Measurements from ENCODE around the gene NAT16. TPM values are rescaled to one million over a fixed set of nuclear protein-coding genes. Genes with fewer than 3 reads are reported as not detected.

NAT16 gene
- total and polyA plus RNA-seq, 2 of the 13 experiments (the other 11 are each of a cell fraction or from before 2014, with no cell fraction given), result 0.04 TPM; not detected in 1

GRCh38 chr7:101201695-101202602 is 21.9 kb upstream of the NAT16 start (continued):
- TF ChIP-seq, protein P1, sequence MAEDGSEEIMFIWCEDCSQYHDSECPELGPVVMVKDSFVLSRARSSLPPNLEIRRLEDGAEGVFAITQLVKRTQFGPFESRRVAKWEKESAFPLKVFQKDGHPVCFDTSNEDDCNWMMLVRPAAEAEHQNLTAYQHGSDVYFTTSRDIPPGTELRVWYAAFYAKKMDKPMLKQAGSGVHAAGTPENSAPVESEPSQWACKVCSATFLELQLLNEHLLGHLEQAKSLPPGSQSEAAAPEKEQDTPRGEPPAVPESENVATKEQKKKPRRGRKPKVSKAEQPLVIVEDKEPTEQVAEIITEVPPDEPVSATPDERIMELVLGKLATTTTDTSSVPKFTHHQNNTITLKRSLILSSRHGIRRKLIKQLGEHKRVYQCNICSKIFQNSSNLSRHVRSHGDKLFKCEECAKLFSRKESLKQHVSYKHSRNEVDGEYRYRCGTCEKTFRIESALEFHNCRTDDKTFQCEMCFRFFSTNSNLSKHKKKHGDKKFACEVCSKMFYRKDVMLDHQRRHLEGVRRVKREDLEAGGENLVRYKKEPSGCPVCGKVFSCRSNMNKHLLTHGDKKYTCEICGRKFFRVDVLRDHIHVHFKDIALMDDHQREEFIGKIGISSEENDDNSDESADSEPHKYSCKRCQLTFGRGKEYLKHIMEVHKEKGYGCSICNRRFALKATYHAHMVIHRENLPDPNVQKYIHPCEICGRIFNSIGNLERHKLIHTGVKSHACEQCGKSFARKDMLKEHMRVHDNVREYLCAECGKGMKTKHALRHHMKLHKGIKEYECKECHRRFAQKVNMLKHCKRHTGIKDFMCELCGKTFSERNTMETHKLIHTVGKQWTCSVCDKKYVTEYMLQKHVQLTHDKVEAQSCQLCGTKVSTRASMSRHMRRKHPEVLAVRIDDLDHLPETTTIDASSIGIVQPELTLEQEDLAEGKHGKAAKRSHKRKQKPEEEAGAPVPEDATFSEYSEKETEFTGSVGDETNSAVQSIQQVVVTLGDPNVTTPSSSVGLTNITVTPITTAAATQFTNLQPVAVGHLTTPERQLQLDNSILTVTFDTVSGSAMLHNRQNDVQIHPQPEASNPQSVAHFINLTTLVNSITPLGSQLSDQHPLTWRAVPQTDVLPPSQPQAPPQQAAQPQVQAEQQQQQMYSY (CRISPR knock-in tag; IDR thresholded peaks at IDR 0.05), result peak; percentile 93
- TF ChIP-seq ZNF350 (CRISPR knock-in tag; IDR thresholded peaks at IDR 0.05; ENCODE audit: borderline replicate concordance, low read depth) (peak; percentile 25; the same call in 1 of the 2 replicates), SP1 (IDR thresholded peaks at IDR 0.05) (no peak), SP1 (CRISPR knock-in tag; IDR thresholded peaks at IDR 0.05) (peak; percentile 6; the same call in 1 of the 2 replicates), ZNF251 (CRISPR knock-in tag; IDR thresholded peaks at IDR 0.05) (no peak), ZNF430 (CRISPR knock-in tag; IDR thresholded peaks at IDR 0.05) (peak; percentile 68), PBX2 (CRISPR knock-in tag; IDR thresholded peaks at IDR 0.05) (no peak), SRF (IDR thresholded peaks at IDR 0.05; ENCODE audit: low read depth, low read length) (no peak), THYN1 (CRISPR knock-in tag; IDR thresholded peaks at IDR 0.05; ENCODE audit: borderline replicate concordance, low read depth) (no peak), ZNF7 (CRISPR knock-in tag; IDR thresholded peaks at IDR 0.05) (no peak), KMT2B (CRISPR knock-in tag; IDR thresholded peaks at IDR 0.05) (no peak; the same call in 1 of the 2 replicates), TEAD2 (CRISPR knock-in tag; IDR thresholded peaks at IDR 0.05) (no peak), GLMP (CRISPR knock-in tag; IDR thresholded peaks at IDR 0.05; ENCODE audit: borderline replicate concordance) (no peak), ZFY (CRISPR knock-in tag; IDR thresholded peaks at IDR 0.05) (peak; percentile 94), KLF15 (CRISPR knock-in tag; IDR thresholded peaks at IDR 0.05; ENCODE audit: borderline replicate concordance) (no peak), MXD4 (CRISPR knock-in tag; IDR thresholded peaks at IDR 0.05) (no peak), ZSCAN21 (CRISPR knock-in tag; IDR thresholded peaks at IDR 0.05; ENCODE audit: borderline replicate concordance) (peak; percentile 74; the same call in 1 of the 2 replicates), NONO (IDR thresholded peaks at IDR 0.05) (no peak), NONO (CRISPR knock-in tag; conservative IDR thresholded peaks at IDR 0.05) (peak; percentile 48), ATF1 (CRISPR knock-in tag; IDR thresholded peaks at IDR 0.05) (no peak), ZNF788 (CRISPR knock-in tag; IDR thresholded peaks at IDR 0.05; ENCODE audit: borderline replicate concordance) (no peak; the same call in 1 of the 2 replicates)
- TF ChIP-seq, protein P2, sequence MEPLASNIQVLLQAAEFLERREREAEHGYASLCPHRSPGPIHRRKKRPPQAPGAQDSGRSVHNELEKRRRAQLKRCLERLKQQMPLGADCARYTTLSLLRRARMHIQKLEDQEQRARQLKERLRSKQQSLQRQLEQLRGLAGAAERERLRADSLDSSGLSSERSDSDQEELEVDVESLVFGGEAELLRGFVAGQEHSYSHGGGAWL (CRISPR knock-in tag; IDR thresholded peaks at IDR 0.05), result 0 out of 2 replicates have a peak, but pooled peaks have one; percentile 6
- TF ChIP-seq, protein P3, sequence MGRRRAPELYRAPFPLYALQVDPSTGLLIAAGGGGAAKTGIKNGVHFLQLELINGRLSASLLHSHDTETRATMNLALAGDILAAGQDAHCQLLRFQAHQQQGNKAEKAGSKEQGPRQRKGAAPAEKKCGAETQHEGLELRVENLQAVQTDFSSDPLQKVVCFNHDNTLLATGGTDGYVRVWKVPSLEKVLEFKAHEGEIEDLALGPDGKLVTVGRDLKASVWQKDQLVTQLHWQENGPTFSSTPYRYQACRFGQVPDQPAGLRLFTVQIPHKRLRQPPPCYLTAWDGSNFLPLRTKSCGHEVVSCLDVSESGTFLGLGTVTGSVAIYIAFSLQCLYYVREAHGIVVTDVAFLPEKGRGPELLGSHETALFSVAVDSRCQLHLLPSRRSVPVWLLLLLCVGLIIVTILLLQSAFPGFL (CRISPR knock-in tag; IDR thresholded peaks at IDR 0.05), result no peak
